ENCODE results near the gene TRPV4.
"Not testable (repeated sequence)": the region's sequence is repeated elsewhere in the genome, so short reads cannot be mapped to it uniquely, and the experiment has no call there.

The TRPV4 gene

DNA sequence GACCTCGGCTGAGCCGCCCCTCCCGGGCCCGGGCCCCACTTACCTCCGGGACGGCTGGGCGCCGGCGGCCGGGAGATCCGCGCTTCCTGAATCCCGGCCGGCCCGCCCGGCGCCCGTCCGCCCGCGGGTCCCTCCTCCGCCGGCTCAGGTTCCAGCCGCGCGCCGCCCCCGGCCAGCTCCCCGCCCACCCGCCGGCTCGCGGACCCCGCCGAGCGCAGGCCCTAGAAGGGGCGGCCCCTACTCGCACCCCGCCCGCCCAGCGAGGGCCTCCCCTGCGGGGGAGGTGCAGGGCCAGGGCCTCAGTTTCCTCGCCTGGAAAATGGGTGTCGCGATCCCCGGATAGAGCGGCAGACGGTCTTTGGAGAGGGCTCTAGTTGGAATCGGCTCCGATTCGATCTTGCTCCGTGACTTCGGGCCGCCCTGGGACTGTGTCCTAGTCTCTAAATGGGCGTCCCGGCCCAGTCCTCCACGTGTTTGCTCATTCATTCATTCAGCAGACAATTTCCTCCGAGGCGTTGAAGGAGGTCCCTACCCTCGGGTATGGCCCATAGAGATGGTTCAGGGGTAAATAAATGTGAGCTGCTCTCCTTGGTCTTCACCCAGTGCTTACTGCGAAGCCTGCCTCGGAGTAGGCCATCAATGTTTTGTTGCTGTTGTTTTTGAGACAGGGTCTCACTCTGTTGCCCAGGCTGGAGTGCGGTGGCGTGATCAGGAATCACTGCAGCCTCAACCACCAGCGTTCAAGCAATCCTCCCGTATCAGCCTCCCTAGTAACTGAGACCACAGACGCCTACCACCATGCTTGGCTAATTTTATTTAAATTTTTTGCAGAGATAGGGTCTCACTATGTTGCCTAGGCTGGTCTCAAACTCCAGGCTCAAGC, at the start of gene TRPV4:
TSS of gene TRPV4 (minus strand) at position 92 of the 883 bp plus-strand sequence. CDS start 18,602 bp downstream, outside the sequence.
- DNase-seq, result no peak

DNA sequence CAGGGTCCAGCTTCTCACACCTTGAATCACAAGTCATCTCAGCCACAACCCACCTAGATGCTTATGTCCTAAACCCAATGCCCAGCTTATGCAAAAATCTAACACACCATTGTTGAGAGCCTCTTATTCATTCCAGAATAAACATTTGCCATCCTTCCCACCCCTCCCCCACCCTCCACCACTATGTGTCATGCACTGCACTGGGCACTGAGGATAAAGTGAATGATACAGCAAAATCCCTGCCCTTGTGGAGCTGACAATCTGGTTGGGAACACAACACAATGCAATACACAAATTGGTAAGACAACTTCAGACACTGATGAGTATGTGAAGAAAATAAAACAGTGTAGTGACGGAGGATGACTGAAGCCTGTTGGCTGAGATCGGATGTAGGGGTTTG, 48.6 kb upstream of the TRPV4 start:
- no peak for DNase-seq

- DNase-seq, result no peak
Measured at GRCh38 chr12:109880938-109881337, 47.7 kb upstream of the TRPV4 start.

- DNase-seq, result peak in 49 of 51 donors; percentile 23 to 89 (median 73)
Measured at GRCh38 chr12:109880043-109880931, 47.1 kb upstream of the TRPV4 start, which contains the start of gene GLTP. TSS of gene GLTP (minus strand) at chr12:109880541. CDS start at chr12:109880374, 167 bp downstream.

- peak in 18 of 51 donors; percentile 9 to 73 (median 30) for DNase-seq
Measured at GRCh38 chr12:109879351-109880042, 46.3 kb upstream of the TRPV4 start.

GRCh38 chr12:109878749-109879148, 45.6 kb upstream of the TRPV4 start:
- peak in 1 of 51 donors; percentile 44 for DNase-seq

- DNase-seq, result peak in 14 of 51 donors; percentile 6 to 63 (median 33)
Measured at GRCh38 chr12:109878247-109878625, 45.0 kb upstream of the TRPV4 start.

GRCh38 chr12:109877504-109878246, 44.5 kb upstream of the TRPV4 start:
- DNase-seq, result peak in 25 of 51 donors; percentile 5 to 77 (median 47)

- no peak for DNase-seq
Measured at GRCh38 chr12:109876406-109876805, 43.2 kb upstream of the TRPV4 start.

- DNase-seq, result no peak
Measured at GRCh38 chr12:109875572-109876131, 42.5 kb upstream of the TRPV4 start.

DNA sequence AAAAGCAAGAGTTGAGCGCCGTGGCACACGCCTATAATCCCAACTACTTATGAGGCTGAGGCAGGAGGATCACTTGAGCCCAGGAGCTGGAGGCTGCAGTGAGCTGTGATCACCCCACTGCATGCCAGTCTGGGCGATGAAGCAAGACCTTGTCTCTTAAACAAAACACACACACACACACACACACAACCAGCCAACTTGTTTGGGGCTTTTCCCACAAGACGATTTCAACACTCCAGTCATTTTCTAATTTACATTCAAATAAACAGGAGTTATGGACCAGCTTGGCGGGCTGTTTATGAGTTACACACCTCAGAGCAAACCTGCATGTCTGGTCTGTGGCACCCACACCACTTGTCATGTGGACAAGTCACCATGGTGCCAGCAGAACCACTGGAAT, 40.5 kb upstream of the TRPV4 start:
- DNase-seq, result no peak

GRCh38 chr12:109871668-109872314, 38.6 kb upstream of the TRPV4 start:
- peak in 9 of 51 donors; percentile 7 to 43 (median 20) for DNase-seq

GRCh38 chr12:109870648-109871047, 37.5 kb upstream of the TRPV4 start:
- DNase-seq, result no peak

- DNase-seq, result no peak
Measured at GRCh38 chr12:109868182-109869051, 35.2 kb upstream of the TRPV4 start.

GRCh38 chr12:109864916-109865315, 31.7 kb upstream of the TRPV4 start:
- DNase-seq, result no peak

- DNase-seq, result peak in 43 of 51 donors; percentile 7 to 87 (median 65)
Measured at GRCh38 chr12:109863847-109864712, 30.9 kb upstream of the TRPV4 start.

DNA sequence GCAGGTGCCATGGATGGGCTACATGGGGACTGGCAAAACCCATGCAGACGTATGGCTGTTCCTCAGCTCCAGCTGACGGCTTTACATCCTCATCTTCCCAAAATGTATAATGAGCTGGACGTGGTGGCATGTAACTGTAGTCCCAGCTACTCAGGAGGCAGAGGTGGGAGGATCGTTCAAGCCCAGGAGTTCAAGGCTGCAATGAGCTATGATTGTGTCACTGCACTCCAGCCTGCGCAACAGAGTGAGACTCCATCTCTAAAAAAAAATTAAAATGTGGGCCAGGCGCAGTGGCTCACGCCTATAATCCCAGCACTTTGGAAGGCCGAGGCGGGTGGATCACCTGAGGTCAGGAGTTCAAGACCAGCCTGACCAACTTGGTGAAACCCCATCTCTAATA, 29.3 kb upstream of the TRPV4 start:
- DNase-seq, result not testable (repeated sequence)
